Gastrocnemius medialis (tissue), 4 donors: ENCODE results near the gene CPM. TPM values are rescaled to one million over a fixed set of nuclear protein-coding genes. Genes with fewer than 3 reads are reported as not detected.

Experiments
- ATAC-seq, 2 donors: fragments of 150-250 bp; one replicate each; pipeline ENCODE4 v1.9.1; 2016
- DNase-seq, 2 donors: peaks; one replicate each; pipeline ENCODE4 v3.0.0-alpha.2; 2019
- H3K27ac ChIP-seq, 4 donors: fragments of 200-600 bp; sonication (generic); 1 replicate in 1 of 4; 2 replicates in 3 of 4; pipeline ENCODE4 v1.5.1; 2016 to 2018; ENCODE audit warnings: mild to moderate bottlenecking in 2 of 4, moderate library complexity in 1 of 4
- H3K27me3 ChIP-seq, 3 donors: fragments of 200-600 bp; sonication (generic) in 2 of 3; 1 replicate in 1 of 3; 2 replicates in 2 of 3; pipeline versions ENCODE4 v1.5.1 to v1.6.0; 2016 to 2019; ENCODE audit warnings: mild to moderate bottlenecking in 1 of 3, moderate library complexity in 1 of 3
- H3K36me3 ChIP-seq, 2 donors: fragments of 200-600 bp; sonication (generic) in 1 of 2; one replicate each; pipeline ENCODE4 v1.5.1; 2017 to 2018
- H3K4me1 ChIP-seq, 2 donors: fragments of 200-600 bp; sonication (generic) in 1 of 2; one replicate each; pipeline ENCODE4 v1.5.1; 2016 to 2017; ENCODE audit warnings: mild to moderate bottlenecking in 2 of 2
- H3K4me3 ChIP-seq, 4 donors: fragments of 200-600 bp; sonication (generic) in 3 of 4; 1 replicate in 1 of 4; 2 replicates in 3 of 4; pipeline ENCODE4 v1.5.1; 2016 to 2019; ENCODE audit warnings: mild to moderate bottlenecking in 2 of 4
- H3K9me3 ChIP-seq, 3 donors: fragments of 200-600 bp; sonication (generic) in 2 of 3; 1 replicate in 1 of 3; 2 replicates in 2 of 3; pipeline ENCODE4 v1.5.1; 2016 to 2019
- CTCF ChIP-seq, 5 experiments: fragments of 450-650 bp in 3 of 5; fragments of 200-600 bp in 2 of 5; sonication (generic) in 2 of 5; IDR thresholded peaks in 4 of 5; conservative IDR thresholded peaks in 1 of 5; 1 replicate in 4 of 5; 2 replicates in 1 of 5; pipeline ENCODE4 v1.5.1; 2016 to 2019; ENCODE audit warnings: antibody characterized with exemption in 5 of 5, mild to moderate bottlenecking in 3 of 5, moderate library complexity in 3 of 5
- POLR2A ChIP-seq, 2 donors: fragments of 450-650 bp; IDR thresholded peaks; one replicate each; pipeline ENCODE4 v1.6.1; 2017; ENCODE audit warnings: antibody characterized with exemption in 2 of 2, mild to moderate bottlenecking in 2 of 2, moderate library complexity in 2 of 2
- in situ Hi-C, 4 donors: fragments of 200-750 bp; cut with MboI; loops; one replicate each; pipeline versions ENCODE4 v1.15.0 to v1.8.0; 2017; ENCODE audit warnings: low sequenced_read_pairs in 4 of 4
- intact Hi-C: fragments of 100-400 bp; cut with DNase I; formaldehyde crosslinking; loops from one replicate; pipeline ENCODE4 v1.15.1; 2023; ENCODE audit warnings: low total_unique reads
- total RNA-seq, 4 donors: library from RNA; depleted of rRNA; stranded (reverse); fragments of >200 nt; gene quantifications; one replicate each; pipeline versions ENCODE4 v1.1.0 to v1.2.3, GENCODE V29; 2016

Gene CPM
- total RNA-seq, 4 donors from 2014 or later = 12.9 to 78.4 (median 18.6) TPM

GRCh38 chr12:68958322-68958721 lies 25.4 kb upstream of the CPM start:
- Histone ChIP-seq H3K36me3 (no peaks in the 10 kb centered on the region), H3K4me3 (no peak overlapping the region), H3K4me1 (no peaks in the 10 kb centered on the region), H3K9me3 (no peaks in the 10 kb centered on the region), H3K27me3 (no peaks in the 10 kb centered on the region), H3K27ac (no peak overlapping the region)
- TF ChIP-seq CTCF (IDR thresholded peaks at IDR 0.05 in 4 of 5, conservative IDR thresholded peaks at IDR 0.05 in 1 of 5) (no peak), POLR2A (IDR thresholded peaks at IDR 0.05) (no peak)
- ATAC-seq (no peak), DNase-seq (no peak)
- in situ Hi-C loops = no loop called here
- intact Hi-C loops = no loop called here

- intact Hi-C loops = no loop called here
These were observed 24.3 kb upstream of the CPM start for GRCh38 chr12:68957273-68957672.

GRCh38 chr12:68956466-68956865 lies 23.5 kb upstream of the CPM start:
- Histone ChIP-seq H3K4me1 (no peaks in the 10 kb centered on the region), H3K27me3 (no peaks in the 10 kb centered on the region), H3K36me3 (no peaks in the 10 kb centered on the region), H3K27ac (no peak overlapping the region), H3K4me3 (no peak overlapping the region), H3K9me3 (no peaks in the 10 kb centered on the region)
- ATAC-seq (no peak), DNase-seq (no peak)
- in situ Hi-C loops = no loop called here
- TF ChIP-seq CTCF (IDR thresholded peaks at IDR 0.05 in 4 of 5, conservative IDR thresholded peaks at IDR 0.05 in 1 of 5) = no peak
- no peak for TF ChIP-seq POLR2A (IDR thresholded peaks at IDR 0.05)
- intact Hi-C loops = no loop called here

More at GRCh38 chr12:68957273-68957672, 24.3 kb upstream of the CPM start:
- ATAC-seq = no peak
- Histone ChIP-seq H3K27ac (no peak overlapping the region), H3K4me1 (no peaks in the 10 kb centered on the region), H3K36me3 (no peaks in the 10 kb centered on the region), H3K9me3 (no peaks in the 10 kb centered on the region), H3K4me3 (no peak overlapping the region), H3K27me3 (no peaks in the 10 kb centered on the region)
- no peak for DNase-seq
- in situ Hi-C loops = no loop called here
- TF ChIP-seq CTCF (IDR thresholded peaks at IDR 0.05 in 4 of 5, conservative IDR thresholded peaks at IDR 0.05 in 1 of 5) (no peak), POLR2A (IDR thresholded peaks at IDR 0.05) (no peak)

GRCh38 chr12:68954811-68955210 lies 21.8 kb upstream of the CPM start:
- in situ Hi-C loops = no loop called here
- ATAC-seq (no peak), DNase-seq (no peak)
- Histone ChIP-seq H3K4me1 (no peaks in the 10 kb centered on the region), H3K27ac (no peak overlapping the region), H3K27me3 (no peaks in the 10 kb centered on the region), H3K9me3 (no peaks in the 10 kb centered on the region), H3K4me3 (no peak overlapping the region), H3K36me3 (no peaks in the 10 kb centered on the region)
- TF ChIP-seq POLR2A (IDR thresholded peaks at IDR 0.05) (no peak), CTCF (IDR thresholded peaks at IDR 0.05 in 4 of 5, conservative IDR thresholded peaks at IDR 0.05 in 1 of 5) (no peak)
- intact Hi-C loops = no loop called here

- no peak overlapping the region for H3K4me3 ChIP-seq
- no peak for ATAC-seq
- no peak for TF ChIP-seq POLR2A (IDR thresholded peaks at IDR 0.05)
- no peak for TF ChIP-seq CTCF (IDR thresholded peaks at IDR 0.05 in 4 of 5, conservative IDR thresholded peaks at IDR 0.05 in 1 of 5)
- H3K4me1 ChIP-seq = no peaks in the 10 kb centered on the region
- H3K27ac ChIP-seq = no peak overlapping the region
- DNase-seq = no peak
- H3K27me3 ChIP-seq = no peaks in the 10 kb centered on the region
- intact Hi-C loops = no loop called here
- no peaks in the 10 kb centered on the region for H3K9me3 ChIP-seq
- in situ Hi-C loops = no loop called here
- no peaks in the 10 kb centered on the region for H3K36me3 ChIP-seq
These were observed 20.6 kb upstream of the CPM start for GRCh38 chr12:68953536-68953935.
